ENCODE data around the gene CPA3. TPM values are rescaled to one million over a fixed set of nuclear protein-coding genes. Genes with fewer than 3 reads are reported as not detected.

CPA3 gene, protein sequence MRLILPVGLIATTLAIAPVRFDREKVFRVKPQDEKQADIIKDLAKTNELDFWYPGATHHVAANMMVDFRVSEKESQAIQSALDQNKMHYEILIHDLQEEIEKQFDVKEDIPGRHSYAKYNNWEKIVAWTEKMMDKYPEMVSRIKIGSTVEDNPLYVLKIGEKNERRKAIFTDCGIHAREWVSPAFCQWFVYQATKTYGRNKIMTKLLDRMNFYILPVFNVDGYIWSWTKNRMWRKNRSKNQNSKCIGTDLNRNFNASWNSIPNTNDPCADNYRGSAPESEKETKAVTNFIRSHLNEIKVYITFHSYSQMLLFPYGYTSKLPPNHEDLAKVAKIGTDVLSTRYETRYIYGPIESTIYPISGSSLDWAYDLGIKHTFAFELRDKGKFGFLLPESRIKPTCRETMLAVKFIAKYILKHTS
- total RNA-seq, result 1 to 10 TPM; 1.9 to 4.5 TPM
- long read RNA-seq, result 0 reads

DNA sequence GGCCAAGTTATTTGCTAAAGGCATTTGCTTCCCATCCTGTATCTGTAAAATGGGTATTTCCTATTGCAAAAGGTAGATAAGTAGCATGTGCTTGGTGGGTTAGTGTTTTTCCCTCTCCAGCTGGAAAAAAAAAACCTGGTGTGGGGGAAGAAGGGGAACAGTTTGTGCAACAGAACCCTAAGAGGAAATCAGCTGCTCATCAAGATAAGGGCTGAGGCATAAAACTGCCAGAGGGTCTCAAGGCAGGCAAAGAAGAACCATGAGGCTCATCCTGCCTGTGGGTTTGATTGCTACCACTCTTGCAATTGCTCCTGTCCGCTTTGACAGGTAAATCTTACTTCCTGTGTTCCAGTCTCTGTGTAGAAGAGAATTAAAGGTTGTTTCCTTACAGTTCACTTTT is at the start of gene CPA3:
CPA3 (plus strand) TSS at position 248 of the 400 bp plus-strand sequence; CDS start at position 260, 12 bp downstream.
- no peak for ATAC-seq
- intact Hi-C loops (cut with DNase I), result no loop called here

DNA sequence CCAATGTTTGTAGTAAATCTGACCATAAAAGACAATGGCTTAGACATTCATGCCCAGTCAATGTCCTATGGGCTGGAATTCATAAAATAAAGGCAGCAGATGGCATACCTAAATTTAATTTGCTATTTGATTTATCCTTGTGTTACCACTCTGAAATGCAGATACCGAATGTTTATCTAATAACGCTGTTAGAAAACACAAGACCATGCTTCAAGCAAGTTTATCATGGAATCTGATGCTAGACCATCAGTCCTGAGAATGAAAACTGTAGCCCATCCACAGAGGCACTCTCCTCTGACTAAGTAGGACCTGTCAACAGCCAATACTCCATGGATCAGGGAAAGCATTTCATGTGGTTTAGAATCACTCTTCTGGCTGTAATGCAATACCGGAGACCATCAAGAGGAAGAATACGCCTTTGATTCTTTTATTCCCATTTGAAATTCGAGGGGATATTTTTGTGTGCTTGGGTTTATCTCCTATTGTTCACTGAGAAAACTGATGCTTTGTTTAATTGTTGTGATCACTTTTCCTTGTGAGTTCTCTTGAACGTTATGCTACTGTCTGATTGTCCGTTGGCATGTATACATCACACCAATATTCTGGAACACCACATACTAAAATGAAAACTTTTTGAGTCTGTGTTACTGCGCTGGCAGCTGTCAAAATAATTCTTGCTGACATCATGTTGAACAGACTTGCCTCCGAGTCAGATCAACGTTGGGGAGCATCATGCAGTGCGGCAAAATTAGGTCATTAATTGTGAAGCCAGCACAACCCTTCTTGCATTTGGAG is 49.6 kb upstream of the CPA3 start:
- DNase-seq, result no peak
- intact Hi-C loops (cut with DNase I), result no loop called here
- ATAC-seq, result no peak

More for the DNA sequence above, at the start of gene CPA3:
- no peak for DNase-seq

DNA sequence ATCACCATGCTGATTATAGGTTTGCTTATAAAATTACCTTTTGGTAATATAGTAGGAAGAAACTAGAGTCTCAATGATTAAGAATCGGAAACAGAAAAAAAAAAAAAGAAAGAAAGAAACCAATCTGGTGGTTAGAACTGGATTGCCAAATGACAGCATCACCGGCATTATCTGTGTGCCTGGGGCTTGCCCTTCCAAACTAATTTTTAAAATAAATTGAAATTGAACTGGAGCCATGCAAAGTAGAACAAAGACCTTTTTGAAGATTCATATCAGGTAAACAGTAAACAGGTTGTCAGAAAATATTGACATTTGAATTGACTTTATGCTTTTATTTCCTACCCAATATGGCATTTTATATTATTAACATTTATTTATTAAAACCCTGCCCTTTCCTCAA is 48.7 kb upstream of the CPA3 start:
- ATAC-seq (no peak), DNase-seq (no peak)
- intact Hi-C loops (cut with DNase I), result no loop called here

DNA sequence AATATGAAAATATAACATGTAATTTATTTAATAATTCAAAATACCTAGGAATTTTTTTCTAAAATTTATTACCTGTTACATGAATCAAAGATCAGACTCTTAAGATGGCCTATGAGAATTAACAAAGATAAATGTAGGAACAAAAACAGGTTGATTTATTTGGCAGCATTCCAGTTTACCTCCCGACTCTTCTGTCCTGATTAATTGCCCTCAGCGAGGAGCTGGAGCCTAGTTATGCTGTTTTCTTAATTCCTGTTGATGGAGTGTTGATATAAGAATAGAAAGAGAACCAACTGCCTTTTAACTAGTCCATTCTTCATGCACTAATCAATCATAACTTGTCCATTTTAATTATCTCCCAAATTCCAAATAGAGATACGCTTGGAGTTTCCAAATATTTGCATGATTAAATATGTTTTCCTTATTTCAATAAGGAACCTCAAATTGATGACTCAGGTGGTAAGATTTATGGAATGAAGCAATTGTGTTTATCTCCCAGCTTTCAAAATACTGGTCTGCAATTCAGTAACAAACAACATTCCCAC is 48.0 kb upstream of the CPA3 start:
- ATAC-seq (peak in 1 of 2 donors; percentile 22), DNase-seq (no peak)
- intact Hi-C loops (cut with DNase I), result no loop called here

DNA sequence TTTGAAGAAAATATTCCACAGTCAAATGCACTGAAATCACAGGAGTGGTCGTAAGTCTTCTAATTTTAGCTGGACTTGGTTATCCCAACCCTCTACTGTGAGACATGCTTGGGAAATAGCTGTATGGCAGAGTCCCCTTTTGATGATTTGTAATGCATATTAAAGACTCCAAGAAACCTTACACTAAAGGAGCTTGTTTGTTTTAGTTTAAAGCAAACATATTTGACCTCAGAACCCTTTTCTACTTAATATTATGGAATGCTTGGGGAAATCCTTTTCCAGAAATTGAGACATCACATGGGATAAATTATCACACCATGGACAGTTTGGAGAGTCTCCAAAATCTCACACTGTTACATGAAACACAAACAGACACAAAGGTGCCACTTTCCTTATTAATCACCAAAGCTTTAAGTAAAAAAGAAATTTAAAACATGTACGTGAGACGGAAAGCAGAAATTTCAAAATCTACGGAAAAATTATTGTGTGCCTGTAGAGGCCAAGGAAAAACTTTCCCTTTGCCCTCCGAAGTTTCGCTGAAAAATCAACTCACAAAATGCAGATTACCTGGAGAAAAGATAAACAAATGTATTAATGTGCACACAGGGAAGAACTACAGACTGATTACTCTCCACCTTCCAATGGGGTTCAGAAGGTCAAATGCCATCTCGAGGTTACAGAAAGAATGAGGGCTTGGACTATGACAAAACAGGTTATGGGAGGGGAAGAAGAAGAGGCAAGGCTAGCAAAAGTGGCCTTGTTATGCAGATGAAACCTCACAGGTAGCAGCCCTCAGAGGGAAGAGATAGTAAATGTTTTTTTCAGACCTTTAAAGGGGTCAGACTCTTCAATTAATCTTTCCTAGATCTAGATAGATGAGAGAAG is 44.5 kb upstream of the CPA3 start:
- intact Hi-C loops (cut with DNase I), result no loop called here
- ATAC-seq (no peak), DNase-seq (no peak)

DNA sequence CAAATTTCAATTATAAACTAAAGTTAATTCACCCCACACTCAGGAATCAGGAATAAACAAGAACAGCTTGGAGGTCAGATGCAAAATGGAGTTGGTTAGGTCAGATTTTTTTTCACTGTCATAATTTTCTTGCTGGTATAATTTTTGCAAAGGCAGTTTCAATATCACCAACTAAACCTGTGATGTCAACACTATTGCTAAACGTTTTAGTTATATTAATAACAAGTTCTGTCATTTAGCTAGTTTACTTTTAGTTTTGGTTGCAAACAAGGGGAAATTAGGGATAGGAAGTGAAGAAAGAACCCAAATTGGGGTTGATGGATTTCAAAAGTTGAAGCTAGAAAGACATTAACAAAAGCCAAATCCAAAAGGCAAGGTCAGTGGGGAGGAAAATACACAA is 42.1 kb upstream of the CPA3 start:
- no peak for ATAC-seq
- DNase-seq, result no peak
- intact Hi-C loops (cut with DNase I), result no loop called here

DNA sequence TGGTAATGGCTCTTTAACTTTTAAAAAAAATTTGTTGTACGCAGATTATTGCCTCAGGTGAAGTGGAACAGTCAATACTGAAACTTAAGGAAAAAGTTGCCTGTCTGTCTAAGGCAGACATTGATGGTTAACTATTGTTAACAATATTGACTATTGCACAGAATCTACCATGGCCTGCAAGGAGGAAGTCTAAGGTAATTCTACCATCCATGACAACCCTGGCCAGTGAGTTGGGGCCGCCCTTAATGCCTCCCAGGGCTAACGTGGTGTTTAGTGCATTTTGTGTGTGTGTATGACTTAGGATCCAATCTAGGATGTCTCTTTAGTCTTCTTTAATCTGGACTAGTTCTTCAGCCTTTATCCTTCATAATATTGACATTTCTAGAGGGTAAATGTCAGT is 39.6 kb upstream of the CPA3 start:
- ATAC-seq (no peak), DNase-seq (no peak)
- intact Hi-C loops (cut with DNase I), result no loop called here

DNA sequence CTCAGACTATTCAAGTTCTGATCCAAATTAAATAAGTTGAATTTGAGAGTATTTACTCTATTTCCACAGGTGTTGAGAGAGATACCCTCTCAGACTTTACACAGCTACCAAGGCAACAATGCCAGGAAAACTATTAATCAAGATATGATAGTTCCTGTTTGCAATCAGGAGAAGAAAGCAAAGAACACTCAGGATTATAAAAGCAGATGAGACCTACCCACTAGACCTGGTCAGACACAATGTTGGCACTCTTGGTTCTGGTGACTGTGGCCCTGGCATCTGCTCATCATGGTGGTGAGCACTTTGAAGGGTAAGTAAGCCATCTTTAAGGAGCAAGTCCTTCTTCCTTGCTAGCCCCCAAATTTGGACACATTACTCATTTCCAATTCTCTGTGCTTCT is 37.5 kb upstream of the CPA3 start, which contains the start of gene CPB1:
CPB1 (plus strand) TSS at position 227 of the 400 bp plus-strand sequence; CDS start at position 240, 13 bp downstream.
- intact Hi-C loops (cut with DNase I), result no loop called here
- no peak for DNase-seq
- no peak for ATAC-seq

DNA sequence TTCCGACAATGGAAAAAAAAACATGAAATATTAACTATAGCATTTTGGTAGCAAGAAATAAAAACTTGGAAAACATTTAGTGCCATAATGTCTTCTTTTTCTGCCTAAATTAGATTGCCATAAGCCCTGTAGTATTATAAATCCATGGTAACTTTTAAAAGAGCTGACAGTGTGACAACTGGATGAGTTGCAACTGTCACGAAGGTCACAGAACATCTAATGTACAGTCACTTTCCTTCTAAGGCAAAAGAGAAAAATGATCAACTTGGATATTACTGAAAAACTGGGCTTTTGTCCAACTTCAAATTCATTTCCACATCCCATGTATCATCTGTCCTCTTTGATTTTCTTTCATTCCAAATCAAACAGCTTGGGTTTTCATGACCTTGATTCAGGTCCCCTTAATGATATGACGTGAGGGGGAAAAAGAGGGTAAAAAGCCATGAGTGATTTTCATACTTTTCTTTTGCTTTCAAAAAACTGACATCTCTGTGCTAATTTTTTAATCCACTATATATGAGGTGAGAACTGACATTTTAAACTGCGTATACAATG is 36.9 kb upstream of the CPA3 start:
- DNase-seq, result no peak
- no peak for ATAC-seq
- intact Hi-C loops (cut with DNase I), result no loop called here

DNA sequence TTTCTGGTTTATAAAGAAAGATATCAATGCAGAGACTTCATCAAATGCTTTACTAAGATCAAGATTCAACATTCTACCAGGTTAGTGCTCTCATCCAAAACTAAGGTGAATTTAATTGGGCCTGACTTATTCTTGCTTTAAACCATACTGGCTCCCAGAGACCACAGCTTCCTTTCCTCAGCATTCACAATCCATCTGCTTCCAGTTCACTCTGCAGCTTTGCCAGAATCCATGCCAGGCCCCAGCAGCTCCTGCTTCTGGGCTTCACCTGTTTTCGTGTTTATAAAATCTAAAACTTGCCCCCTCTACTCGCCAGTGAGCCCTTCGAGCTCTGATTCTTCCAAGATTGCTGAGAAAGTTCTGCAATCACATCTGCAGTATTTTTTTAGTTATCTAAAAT is 35.2 kb upstream of the CPA3 start:
- intact Hi-C loops (cut with DNase I), result no loop called here
- DNase-seq (no peak), ATAC-seq (no peak)

DNA sequence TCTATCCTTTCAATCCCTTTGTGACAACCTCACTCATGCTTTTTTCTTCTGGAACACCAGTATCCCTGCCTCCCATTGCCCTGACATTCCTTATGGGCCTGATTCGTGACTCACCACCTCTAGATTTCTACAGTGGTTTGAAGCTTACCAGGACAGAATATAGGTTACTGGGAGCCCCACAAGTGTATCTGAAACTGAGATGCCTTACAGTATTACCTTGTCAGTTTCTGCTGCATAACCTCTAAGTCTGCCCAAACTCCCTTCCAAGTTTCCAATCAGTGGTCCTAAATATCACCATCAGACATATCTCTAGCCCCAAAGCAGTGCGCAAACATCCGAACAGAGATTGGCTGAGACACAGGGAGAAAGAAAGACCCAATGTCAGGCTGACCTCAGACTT is 31.9 kb upstream of the CPA3 start:
- DNase-seq, result no peak
- no peak for ATAC-seq
- intact Hi-C loops (cut with DNase I), result no loop called here

DNA sequence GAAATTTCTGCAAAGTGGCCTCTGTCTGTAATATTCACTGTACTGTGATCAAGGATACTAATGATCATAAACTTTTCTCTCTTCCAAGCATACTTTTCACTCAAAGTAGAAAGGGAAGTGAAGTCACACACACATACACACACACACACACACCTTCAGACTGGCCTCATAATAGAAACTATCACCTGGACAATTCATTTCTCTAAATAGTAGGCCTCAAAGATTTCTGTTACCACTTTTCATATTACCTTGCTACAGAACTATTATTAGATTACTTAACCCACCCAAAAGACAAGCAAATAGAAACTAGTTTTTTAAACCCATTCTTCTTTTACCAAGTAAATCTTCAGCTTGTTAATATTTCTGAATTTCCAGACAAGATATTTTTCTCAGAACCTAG is 25.3 kb upstream of the CPA3 start:
- intact Hi-C loops (cut with DNase I), result no loop called here
- ATAC-seq, result no peak
- DNase-seq, result no peak

DNA sequence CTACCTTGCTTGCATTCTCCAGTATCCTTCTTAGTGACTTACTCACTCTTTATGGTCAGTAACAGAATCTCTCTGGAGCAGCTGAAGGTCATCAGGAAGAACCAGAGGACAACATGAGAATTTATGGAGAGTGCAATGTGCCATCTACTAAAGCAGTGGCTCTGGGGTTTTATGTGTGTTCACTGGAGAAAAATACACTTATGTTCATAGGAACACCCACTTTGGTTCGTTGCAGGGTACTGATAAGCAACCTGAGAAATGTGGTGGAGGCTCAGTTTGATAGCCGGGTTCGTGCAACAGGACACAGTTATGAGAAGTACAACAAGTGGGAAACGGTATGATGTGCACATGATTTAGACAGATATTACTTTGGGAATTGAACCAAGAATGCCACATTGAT is 24.6 kb upstream of the CPA3 start:
- DNase-seq (no peak), ATAC-seq (no peak)
- intact Hi-C loops (cut with DNase I), result no loop called here

DNA sequence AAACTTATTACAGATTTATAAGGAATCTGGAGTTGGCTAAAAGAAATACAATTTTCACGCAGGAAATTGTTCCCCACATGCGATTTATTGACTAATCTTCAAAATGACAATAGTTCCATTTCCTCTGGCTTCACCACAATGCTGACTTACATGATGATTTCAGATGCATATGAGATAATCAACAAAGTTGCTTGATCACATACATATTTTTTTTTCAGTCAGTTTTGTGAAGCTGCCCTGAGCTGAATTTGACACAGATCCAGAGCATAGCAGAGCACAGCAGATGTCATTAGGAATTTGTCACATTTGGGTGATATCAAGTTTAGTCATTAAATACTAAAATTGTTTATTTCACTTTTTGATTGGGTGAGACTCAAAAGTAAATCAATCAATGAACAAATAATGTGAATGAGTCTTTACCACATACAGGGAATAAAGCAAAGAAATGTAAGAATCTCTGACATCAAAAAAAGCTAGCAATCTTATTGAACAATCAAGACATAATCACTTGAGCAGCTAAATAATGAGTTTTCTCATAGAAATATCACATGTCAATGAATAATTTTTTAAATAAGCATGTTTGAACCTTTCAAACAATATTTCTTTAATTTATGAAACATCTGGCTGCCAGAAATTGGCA is 19.2 kb upstream of the CPA3 start:
- intact Hi-C loops (cut with DNase I), result no loop called here
- DNase-seq (no peak), ATAC-seq (no peak)

DNA sequence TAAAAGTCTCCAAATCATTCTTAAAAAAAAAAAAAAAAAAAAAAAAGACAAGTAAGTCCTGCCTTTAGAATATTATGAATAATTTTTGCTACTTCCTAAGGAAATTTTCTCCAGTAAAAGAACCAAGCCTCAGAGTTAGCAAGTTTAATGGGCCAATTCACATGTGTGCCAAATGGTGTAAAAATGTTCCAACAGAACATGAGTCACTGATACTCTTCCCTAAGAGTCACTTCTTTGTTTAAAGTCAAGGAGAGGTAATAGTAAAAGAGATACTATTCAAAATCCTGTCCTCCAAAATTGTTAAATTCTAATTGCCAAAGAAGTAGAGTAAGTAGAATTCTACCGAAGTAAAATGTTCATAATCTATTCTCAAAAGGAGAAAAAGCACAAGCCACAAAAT is 17.7 kb upstream of the CPA3 start:
- intact Hi-C loops (cut with DNase I), result no loop called here
- DNase-seq (no peak), ATAC-seq (peak in 1 of 2 donors; percentile 69)

DNA sequence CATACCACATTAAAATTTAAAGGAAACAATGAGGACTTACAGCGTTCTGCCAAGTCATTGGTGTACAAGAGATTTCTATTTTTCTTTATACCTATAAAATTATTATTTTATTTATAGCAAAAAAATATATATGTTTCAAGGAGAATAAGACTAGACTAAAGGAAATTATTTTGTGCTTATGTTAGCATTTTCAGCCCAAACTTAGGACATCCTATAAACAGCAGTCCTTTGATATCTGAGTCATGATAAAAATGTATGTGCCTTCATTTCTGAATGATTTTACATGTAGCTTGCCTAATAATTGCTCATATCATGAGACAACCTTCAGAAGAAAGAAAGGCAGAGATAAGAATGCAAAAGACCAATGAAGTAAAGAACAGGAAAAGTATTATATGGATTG is 16.7 kb upstream of the CPA3 start:
- DNase-seq (no peak), ATAC-seq (no peak)
- intact Hi-C loops (cut with DNase I), result no loop called here

DNA sequence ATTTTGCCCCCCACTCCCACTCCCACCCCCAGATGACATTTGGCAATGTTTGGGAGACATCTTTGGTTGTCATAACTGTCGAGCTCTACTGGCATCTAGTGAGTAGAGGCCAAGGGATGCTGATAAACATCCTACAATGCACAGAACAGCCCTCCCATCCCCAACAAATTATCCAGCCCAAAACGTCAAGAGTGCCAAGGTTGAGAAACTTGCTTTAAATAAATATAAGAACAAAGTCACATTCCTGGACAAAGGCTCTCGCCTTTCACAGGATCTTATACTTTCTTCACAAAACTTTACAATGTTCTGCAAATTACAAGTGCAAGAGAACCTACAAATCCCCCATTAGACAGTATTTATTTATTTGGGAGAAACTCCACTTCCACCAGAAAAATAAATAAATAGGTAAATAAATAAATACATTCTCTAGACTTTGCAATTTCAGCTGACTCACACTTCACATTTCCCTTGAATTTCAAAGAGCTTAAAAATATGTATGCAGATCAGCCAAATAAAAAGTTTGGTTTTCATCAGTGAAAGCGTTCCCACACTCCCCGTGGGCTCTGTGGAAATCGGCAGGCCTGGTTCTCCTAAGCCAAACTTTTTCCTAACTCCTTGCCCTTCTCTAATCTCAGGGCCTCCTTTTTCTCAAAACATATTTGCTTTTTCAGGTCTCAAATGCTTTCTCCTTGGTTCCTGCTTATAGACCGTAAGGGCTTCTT is 12.7 kb upstream of the CPA3 start:
- DNase-seq (no peak), ATAC-seq (no peak)
- intact Hi-C loops (cut with DNase I), result no loop called here

DNA sequence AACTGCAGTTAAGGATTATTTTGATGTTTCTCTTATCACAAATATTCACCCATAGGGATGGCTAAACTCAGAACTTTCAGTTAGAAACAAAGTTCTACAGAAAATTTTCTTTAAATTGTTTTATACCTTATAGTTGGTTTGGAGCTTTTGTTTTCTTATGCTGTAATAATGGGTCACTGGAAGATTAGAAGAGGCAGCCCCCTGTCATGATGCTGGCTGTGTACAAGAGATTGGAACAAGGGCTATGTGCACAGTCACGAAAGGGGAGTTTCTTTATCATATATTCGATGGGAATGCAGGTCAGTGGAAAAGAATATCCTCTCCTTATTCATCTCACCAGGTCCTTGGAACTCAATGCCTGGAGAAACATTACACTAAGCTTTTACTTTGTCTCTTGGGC is 12.0 kb upstream of the CPA3 start:
- intact Hi-C loops (cut with DNase I), result no loop called here
- no peak for ATAC-seq
- DNase-seq, result no peak
